Fibroblast of pulmonary artery (primary cell): ENCODE results near the gene VIPR1.

ENCODE experiments used
- DNase-seq: peaks from one replicate; pipeline ENCODE4 v3.0.0-alpha.2; 2010; ENCODE audit warnings: low read depth
- H3K4me3 ChIP-seq: replicated peaks from 2 replicates; pipeline ENCODE4 v1.5.1; 2011; ENCODE audit warnings: low read depth, mild to moderate bottlenecking, control low read depth, low read length, moderate library complexity
- CTCF ChIP-seq: IDR thresholded peaks from 2 replicates; pipeline ENCODE4 v1.5.1; 2011; ENCODE audit warnings: mild to moderate bottlenecking, control low read depth, low read length, inconsistent platforms; ENCODE audit errors: missing control alignments

The VIPR1 gene

GRCh38 chr3:42488687-42489086 lies 13.8 kb upstream of the VIPR1 start:
- no peak for TF ChIP-seq CTCF
- no peak for DNase-seq

GRCh38 chr3:42489116-42489936 lies 13.1 kb upstream of the VIPR1 start:
- DNase-seq, result no peak
- H3K4me3 ChIP-seq, result no peak overlapping the region
- no peak for TF ChIP-seq CTCF

More at GRCh38 chr3:42488687-42489086, 13.8 kb upstream of the VIPR1 start:
- H3K4me3 ChIP-seq, result no peak overlapping the region

- TF ChIP-seq CTCF, result no peak
- no peak for DNase-seq
- H3K4me3 ChIP-seq, result no peak overlapping the region
Measured at GRCh38 chr3:42489937-42490227, 12.6 kb upstream of the VIPR1 start.

GRCh38 chr3:42490243-42490642 lies 12.2 kb upstream of the VIPR1 start:
- peak; percentile 71 for DNase-seq
- H3K4me3 ChIP-seq, result no peak overlapping the region
- no peak for TF ChIP-seq CTCF

- no peak overlapping the region for H3K4me3 ChIP-seq
- TF ChIP-seq CTCF, result no peak
- DNase-seq, result no peak
Measured at GRCh38 chr3:42491881-42492507, 10.4 kb upstream of the VIPR1 start.

GRCh38 chr3:42492508-42493080 lies 9.8 kb upstream of the VIPR1 start:
- no peak for DNase-seq
- no peak overlapping the region for H3K4me3 ChIP-seq
- TF ChIP-seq CTCF, result no peak
